K562 (cell line): ENCODE measurements around the gene SLC1A7. TPM values are rescaled to one million over a fixed set of nuclear protein-coding genes. Genes with fewer than 3 reads are reported as not detected.

Source experiments
- ATAC-seq: fragments of 200-7000 bp; cut with Tn5 transposase; 3 replicates; pipeline ENCODE4 v1.9.1; 2020; ENCODE audit warnings: moderate library complexity
- BruUV-seq: library from RNA; stranded (reverse); fragments of 400-500 nt; replicated peaks from 2 replicates; lab custom pipeline; 2021; lab: Mats Ljungman, UMichigan
- CTCF ChIA-PET: fragments of 300-600 bp; formaldehyde crosslinking; extraction: SDS; loops from one replicate; lab custom pipeline; 2021; ENCODE audit warnings: low intra/inter-chr PET ratio; lab: Yijun Ruan, JAX
- POLR2A ChIA-PET: fragments of 300-600, 350-650 bp; sonication (Branson Sonifier 250); formaldehyde crosslinking; extraction: SDS; loops from one replicate; lab custom pipeline; 2021; ENCODE audit warnings: antibody characterized with exemption, inconsistent platforms; lab: Yijun Ruan, JAX
- DNase-seq, 4 experiments: peaks; one replicate each; pipeline versions ENCODE4 v3.0.0 to v3.0.0-alpha.2; 2011 to 2018; ENCODE audit warnings: low spot score in 3 of 4, mixed read lengths in 3 of 4; ENCODE audit errors: extremely low read depth in 1 of 4
- FAIRE-seq: peaks from 2 replicates; lab custom pipeline; 2011; peaks lifted over from hg19 to GRCh38; lab: Jason Lieb, UNC
- H2AFZ ChIP-seq: 2 replicates; pipeline ENCODE4 v1.6.0; 2011; ENCODE audit warnings: low read depth, low read length, control low read depth, inconsistent platforms
- H3K27ac ChIP-seq: fragments of 200-600 bp; 3 replicates; pipeline ENCODE4 v1.8.0; 2011; ENCODE audit warnings: low read depth, mild to moderate bottlenecking, control low read depth, inconsistent platforms, low read length, moderate library complexity, mixed read lengths; ENCODE audit errors: extremely low read depth
- H3K27me3 ChIP-seq, 2 experiments: fragments of 300-600 bp in 1 of 2; 2 replicates in 1 of 2; 3 replicates in 1 of 2; pipeline versions ENCODE4 v1.6.0 to v1.8.0; 2011; ENCODE audit warnings: inconsistent platforms in 2 of 2, low read length in 2 of 2, mild to moderate bottlenecking in 1 of 2, mixed read lengths in 1 of 2, moderate library complexity in 1 of 2; ENCODE audit not compliant: control insufficient read depth in 2 of 2, insufficient read depth in 2 of 2
- H3K36me3 ChIP-seq: fragments of 300-600 bp; 3 replicates; pipeline ENCODE4 v1.8.0; 2011; ENCODE audit warnings: mild to moderate bottlenecking, low read length, inconsistent platforms; ENCODE audit not compliant: control insufficient read depth, insufficient read depth
- H3K4me1 ChIP-seq, 2 experiments: fragments of 200-600 bp in 1 of 2; replicated peaks in 1 of 2; 2 replicates in 1 of 2; 3 replicates in 1 of 2; pipeline versions ENCODE4 v1.5.1 to v1.8.0; 2011; ENCODE audit warnings: inconsistent platforms in 2 of 2, low read length in 2 of 2, mild to moderate bottlenecking in 1 of 2, mixed read lengths in 1 of 2, moderate library complexity in 1 of 2; ENCODE audit not compliant: control insufficient read depth in 2 of 2, insufficient read depth in 2 of 2
- H3K4me2 ChIP-seq: 2 replicates; pipeline ENCODE4 v1.6.1; 2011; ENCODE audit warnings: low read length, control low read depth, inconsistent platforms, mixed read lengths; ENCODE audit not compliant: insufficient read depth
- H3K4me3 ChIP-seq: fragments of 200-600 bp; sonication (generic), shearing (Covaris generic); 2 replicates; pipeline ENCODE4 v1.5.1; 2016; ENCODE audit warnings: control low read depth, inconsistent platforms
- H3K79me2 ChIP-seq: fragments of 200-600 bp; 3 replicates; pipeline ENCODE4 v1.8.0; 2011; ENCODE audit warnings: low read length, inconsistent platforms; ENCODE audit not compliant: control insufficient read depth, insufficient read depth
- H3K9ac ChIP-seq, 2 experiments: 2 replicates each; pipeline versions ENCODE4 v1.6.0 to v1.6.1; 2011; ENCODE audit warnings: low read depth in 2 of 2, low read length in 2 of 2, control low read depth in 1 of 2, inconsistent platforms in 1 of 2, mild to moderate bottlenecking in 1 of 2, mixed read lengths in 1 of 2; ENCODE audit not compliant: insufficient read depth in 1 of 2
- H3K9me1 ChIP-seq: one replicate; pipeline ENCODE4 v1.6.0; 2011; ENCODE audit warnings: inconsistent platforms, mild to moderate bottlenecking, low read length, moderate library complexity; ENCODE audit not compliant: control insufficient read depth, insufficient read depth
- H3K9me3 ChIP-seq: replicated peaks from 2 replicates; pipeline ENCODE4 v1.5.1; 2011; ENCODE audit warnings: low read depth, low read length, inconsistent platforms; ENCODE audit not compliant: control insufficient read depth, insufficient read depth
- H4K20me1 ChIP-seq: replicated peaks from 2 replicates; pipeline ENCODE4 v1.6.1; 2011; ENCODE audit warnings: low read length, inconsistent platforms, mixed read lengths; ENCODE audit not compliant: control insufficient read depth, insufficient read depth
- CTCF ChIP-seq, 3 experiments: IDR thresholded peaks in 2 of 3; conservative IDR thresholded peaks in 1 of 3; 2 replicates each; pipeline ENCODE4 v1.5.1; 2011 to 2012; ENCODE audit warnings: low read length in 3 of 3, mild to moderate bottlenecking in 3 of 3, control low read depth in 2 of 3, improper control_type of control experiment in 1 of 3, inconsistent platforms in 1 of 3, low read depth in 1 of 3, mixed read lengths in 1 of 3, moderate library complexity in 1 of 3; ENCODE audit not compliant: insufficient read depth in 2 of 3
- PYGO2 ChIP-seq: fragments of 450-650 bp; IDR thresholded peaks from 2 replicates; pipeline ENCODE4 v1.6.1; 2016; ENCODE audit warnings: mild to moderate bottlenecking, missing genetic modification characterization, moderate library complexity, missing compliant biosample characterization
- USF2 ChIP-seq: sonication (generic); formaldehyde crosslinking; IDR thresholded peaks from 2 replicates; pipeline ENCODE4 v1.5.0; 2020; ENCODE audit warnings: missing genetic modification reagents
- ZZZ3 ChIP-seq: fragments of 450-650 bp; IDR thresholded peaks from 2 replicates; pipeline ENCODE4 v1.6.1; 2016; ENCODE audit warnings: antibody characterized with exemption, mild to moderate bottlenecking, moderate library complexity
- WGBS: fragments of 100-300 bp; shearing (Covaris generic); methylation state at CpG from one replicate; pipeline ENCODE4 v1.1.6; 2016; ENCODE audit warnings: low coverage, mixed read lengths; ENCODE audit not compliant: insufficient coverage; ENCODE audit errors: missing lambda C conversion rate; 5-methylcytosine and 5-hydroxymethylcytosine counted together
- in situ Hi-C: fragments of 300-500 bp; cut with MboI; formaldehyde crosslinking; loops from 4 replicates; pipeline ENCODE4 v1.15.0; 2018; ENCODE audit warnings: inconsistent platforms, mixed read lengths
- intact Hi-C: fragments of 100-400 bp; cut with micrococcal nuclease; formaldehyde crosslinking; loops from 2 replicates; pipeline ENCODE4 v1.14.2; 2022
- polyA plus RNA-seq, 8 experiments: library from polyadenylated mRNA; depleted of rRNA in 4 of 8; stranded (reverse) in 5 of 8; unstranded in 3 of 8; fragments of >200 nt; fragmentation: Nextera tagmentation in 2 of 8; fragmentation: Illumina TruSeq in 1 of 8; extraction: Ambion mirVana in 2 of 8; extraction: Trizol in 1 of 8; gene quantifications; 2 replicates each; pipeline versions ENCODE4 v1.2.1 to v1.2.3, GENCODE V29; 2011 to 2014; ENCODE audit warnings: inconsistent platforms in 1 of 8, missing spikeins in 1 of 8
- total RNA-seq, 7 experiments: library from RNA; depleted of rRNA in 6 of 7; stranded (reverse); fragments of >200 nt in 6 of 7; fragmentation: Illumina TruSeq in 2 of 7; extraction: Trizol in 2 of 7; gene quantifications; 2 replicates each; pipeline versions ENCODE4 v1.2.1 to v1.2.3, GENCODE V29; 2011 to 2021; ENCODE audit warnings: low replicate concordance in 1 of 7

SLC1A7 gene
- total and polyA plus RNA-seq, 9 of the 15 experiments (the other 6 are each of a cell fraction or from before 2014, with no cell fraction given): 0.07 TPM; not detected in 8

- Histone ChIP-seq H3K27ac (no peak overlapping the region), H3K4me1 (peaks cover 0 to 12% of the 10 kb centered on the region in 2 experiments; a peak in 3 of 5 replicates), H3K79me2 (no peaks in the 10 kb centered on the region), H3K4me2 (no peak overlapping the region), H4K20me1 (no peaks in the 10 kb centered on the region; the same call in 1 of the 2 replicates), H3K9me1 (no peaks in the 10 kb centered on the region), H3K9me3 (no peaks in the 10 kb centered on the region), H3K27me3 (peaks cover 45 to 69% of the 10 kb centered on the region in 2 experiments), H3K4me3 (no peak overlapping the region), H3K9ac (no peak overlapping the region), H2AFZ (no peak overlapping the region), H3K36me3 (no peaks in the 10 kb centered on the region)
- ChIA-PET CTCF (no interaction called here), POLR2A (no interaction called here)
- TF ChIP-seq PYGO2 (tag): no peak
- BruUV-seq: no TSS peak
- intact Hi-C loops (loop anchor here (2.0 kb wide), 1 partner anchor 56 kb away; no protein-coding TSS in a partner anchor), in situ Hi-C loops (no loop called here)
- DNase-seq (no peak), FAIRE-seq (no peak), ATAC-seq (no peak)
- WGBS: 12% methylated on average over 1 of the region's 1 CpG
These were observed 15.9 kb downstream of the SLC1A7 start for GRCh38 chr1:53126495-53126894.

- H3K27ac ChIP-seq: no peak overlapping the region
- no peaks in the 10 kb centered on the region for H3K36me3 ChIP-seq
- in situ Hi-C loops (no loop called here), intact Hi-C loops (loop anchor here (2.0 kb wide), 1 partner anchor 57 kb away; no protein-coding TSS in a partner anchor)
- no TSS peak for BruUV-seq
- TF ChIP-seq USF2: 0 out of 2 replicates have a peak, but pooled peaks have one; percentile 8
- no peak for TF ChIP-seq ZZZ3
- TF ChIP-seq CTCF (IDR thresholded peaks at IDR 0.05 in 2 of 3, conservative IDR thresholded peaks at IDR 0.05 in 1 of 3; ENCODE audit: insufficient read depth in 2 of 3, low read depth in 1 of 3, low read length in 3 of 3): peak in 2 of 3 experiments; percentile 4 to 65; a peak in 3 of 6 replicates
- no peak overlapping the region for H3K4me3 ChIP-seq
- no peak overlapping the region for H3K4me2 ChIP-seq
- ChIA-PET CTCF (no interaction called here), POLR2A (no interaction called here)
- DNase-seq (no peak), FAIRE-seq (no peak), ATAC-seq (peak; percentile 56)
- peaks cover 50 to 76% of the 10 kb centered on the region in 2 experiments for H3K27me3 ChIP-seq
- no peaks in the 10 kb centered on the region; the same call in 1 of the 2 replicates for H4K20me1 ChIP-seq
- H3K9me1 ChIP-seq: no peaks in the 10 kb centered on the region
- H3K9ac ChIP-seq: peak overlapping the region in 1 of 2 experiments; percentile 47; a peak in 1 of 4 replicates
- H2AFZ ChIP-seq: no peak overlapping the region
- no peaks in the 10 kb centered on the region for H3K79me2 ChIP-seq
- peaks cover 0 to 12% of the 10 kb centered on the region in 2 experiments; a peak in 3 of 5 replicates for H3K4me1 ChIP-seq
- H3K9me3 ChIP-seq: no peaks in the 10 kb centered on the region
- WGBS: 5% methylated on average over 10 of the region's 10 CpGs
These were observed 16.6 kb downstream of the SLC1A7 start for GRCh38 chr1:53125623-53126360.
